ENCODE measurements around the gene FARS2. TPM values are rescaled to one million over a fixed set of nuclear protein-coding genes. Genes with fewer than 3 reads are reported as not detected.

The FARS2 gene
- polyA plus RNA-seq, 1 experiment, result 17.9 TPM

- no peak overlapping the region for H3K4me3 ChIP-seq (ENCODE audit: low read depth, low read length)
- no peaks in the 10 kb centered on the region for H3K27me3 ChIP-seq (ENCODE audit: control insufficient read depth, insufficient read depth, low read length)
- DNase-seq (ENCODE audit: low read depth), result no peak
- H3K36me3 ChIP-seq (ENCODE audit: control insufficient read depth, insufficient read depth, low read length), result no peaks in the 10 kb centered on the region
- ChIA-PET POLR2A (no interaction called here), CTCF (no interaction called here)
- TF ChIP-seq CTCF (IDR thresholded peaks at IDR 0.05; ENCODE audit: insufficient read depth, low read depth, low read length), result no peak
Measured at GRCh38 chr6:5630636-5631035, 369.3 kb downstream of the FARS2 start.

GRCh38 chr6:5632348-5632935 is 371.1 kb downstream of the FARS2 start:
- ChIA-PET POLR2A (no interaction called here), CTCF (interaction anchor here (1.4 kb wide), 1 partner anchor 18 kb away, joined by 3 read pairs; no protein-coding TSS in a partner anchor)
- no peak for TF ChIP-seq CTCF (IDR thresholded peaks at IDR 0.05; ENCODE audit: insufficient read depth, low read depth, low read length)
- Histone ChIP-seq H3K4me3 (ENCODE audit: low read depth, low read length) (no peak overlapping the region), H3K36me3 (ENCODE audit: control insufficient read depth, insufficient read depth, low read length) (no peaks in the 10 kb centered on the region), H3K27me3 (ENCODE audit: control insufficient read depth, insufficient read depth, low read length) (no peaks in the 10 kb centered on the region)
- DNase-seq (ENCODE audit: low read depth), result no peak

- TF ChIP-seq CTCF (IDR thresholded peaks at IDR 0.05; ENCODE audit: insufficient read depth, low read depth, low read length), result no peak
- H3K4me3 ChIP-seq (ENCODE audit: low read depth, low read length), result no peak overlapping the region
- ChIA-PET CTCF (interaction anchor here (0.7 kb wide), 1 partner anchor 10 kb away, joined by 4 read pairs; no protein-coding TSS in a partner anchor), POLR2A (no interaction called here)
- no peak for DNase-seq (ENCODE audit: low read depth)
- no peaks in the 10 kb centered on the region for H3K36me3 ChIP-seq (ENCODE audit: control insufficient read depth, insufficient read depth, low read length)
- H3K27me3 ChIP-seq (ENCODE audit: control insufficient read depth, insufficient read depth, low read length), result no peaks in the 10 kb centered on the region
Measured at GRCh38 chr6:5634525-5634924, 373.2 kb downstream of the FARS2 start.

GRCh38 chr6:5636210-5637030 is 375.1 kb downstream of the FARS2 start:
- Histone ChIP-seq H3K4me3 (ENCODE audit: low read depth, low read length) (no peak overlapping the region), H3K36me3 (ENCODE audit: control insufficient read depth, insufficient read depth, low read length) (no peaks in the 10 kb centered on the region), H3K27me3 (ENCODE audit: control insufficient read depth, insufficient read depth, low read length) (no peaks in the 10 kb centered on the region)
- no peak for DNase-seq (ENCODE audit: low read depth)
- TF ChIP-seq CTCF (IDR thresholded peaks at IDR 0.05; ENCODE audit: insufficient read depth, low read depth, low read length), result no peak
- ChIA-PET POLR2A (no interaction called here), CTCF (no interaction called here)

- H3K4me3 ChIP-seq (ENCODE audit: low read depth, low read length), result no peak overlapping the region
- no peak for TF ChIP-seq CTCF (IDR thresholded peaks at IDR 0.05; ENCODE audit: insufficient read depth, low read depth, low read length)
- CTCF ChIA-PET, result no interaction called here
- no peaks in the 10 kb centered on the region for H3K27me3 ChIP-seq (ENCODE audit: control insufficient read depth, insufficient read depth, low read length)
- H3K36me3 ChIP-seq (ENCODE audit: control insufficient read depth, insufficient read depth, low read length), result no peaks in the 10 kb centered on the region
- DNase-seq (ENCODE audit: low read depth), result no peak
- POLR2A ChIA-PET, result no interaction called here
Measured at GRCh38 chr6:5637714-5638113, 376.4 kb downstream of the FARS2 start.
